Omental fat pad (tissue), 4 donors: ENCODE results near the gene HOXA13. TPM values are rescaled to one million over a fixed set of nuclear protein-coding genes. Genes with fewer than 3 reads are reported as not detected.

Source experiments
- ATAC-seq: fragments of 150-250 bp; one replicate; pipeline ENCODE4 v1.9.1; 2016; ENCODE audit warnings: mild to moderate bottlenecking, moderate library complexity; ENCODE audit not compliant: low FRiP score
- DNase-seq: peaks from one replicate; pipeline ENCODE4 v3.0.0-alpha.2; 2019; ENCODE audit warnings: low spot score
- total RNA-seq, 4 donors: library from RNA; depleted of rRNA; stranded (reverse); fragments of >200 nt; gene quantifications; one replicate each; pipeline ENCODE4 v1.1.0, GENCODE V29; 2016
- TF ChIP-seq, protein P1 (sequence below), 3 donors: fragments of 450-650 bp; IDR thresholded peaks; one replicate each; pipeline ENCODE4 v1.5.1; 2016 to 2017; ENCODE audit warnings: antibody characterized with exemption in 3 of 3, mild to moderate bottlenecking in 3 of 3, moderate library complexity in 2 of 3

The HOXA13 gene
- total RNA-seq, 4 donors from 2014 or later = not detected

DNA sequence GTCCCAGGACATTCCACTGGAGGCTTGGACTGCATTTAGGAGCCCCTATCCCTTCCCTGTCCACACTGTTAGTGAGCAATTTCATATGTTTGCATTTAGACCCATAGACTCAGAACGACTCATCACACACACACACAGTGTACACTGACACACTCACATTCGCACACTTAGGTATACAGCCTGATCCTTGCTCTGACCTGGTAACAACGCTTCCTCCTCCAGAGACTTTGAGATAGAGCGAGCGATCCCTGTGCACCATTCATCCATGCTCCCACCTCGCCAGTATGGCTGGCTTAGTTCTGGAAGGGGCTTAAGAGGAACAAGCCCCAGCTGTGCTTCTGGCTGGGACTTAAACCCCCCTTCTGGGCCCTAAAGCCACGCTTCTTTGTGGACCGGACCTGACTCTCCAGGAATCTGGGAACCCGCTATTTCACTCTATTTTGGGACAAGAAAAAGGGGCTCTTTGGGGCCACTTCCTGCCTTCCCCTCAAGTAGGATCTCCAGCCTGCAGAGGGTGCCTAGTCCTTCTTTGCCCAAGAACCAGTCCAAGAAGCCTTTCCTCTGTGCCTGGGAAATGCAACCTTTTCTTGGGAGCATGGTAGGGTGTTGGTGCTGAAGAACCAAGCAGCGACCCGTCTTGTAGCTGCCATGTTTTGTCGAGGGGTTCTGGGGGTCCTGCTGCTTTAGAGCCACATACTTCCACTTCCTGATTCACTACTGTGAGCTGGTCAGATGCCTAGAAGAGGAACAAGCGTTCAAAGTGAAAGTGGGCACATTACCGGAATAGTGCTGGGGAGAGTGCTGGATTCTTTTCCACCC is 1.1 kb upstream of the HOXA13 start:
- ATAC-seq (no peak), DNase-seq (no peak)
- TF ChIP-seq, protein P1, sequence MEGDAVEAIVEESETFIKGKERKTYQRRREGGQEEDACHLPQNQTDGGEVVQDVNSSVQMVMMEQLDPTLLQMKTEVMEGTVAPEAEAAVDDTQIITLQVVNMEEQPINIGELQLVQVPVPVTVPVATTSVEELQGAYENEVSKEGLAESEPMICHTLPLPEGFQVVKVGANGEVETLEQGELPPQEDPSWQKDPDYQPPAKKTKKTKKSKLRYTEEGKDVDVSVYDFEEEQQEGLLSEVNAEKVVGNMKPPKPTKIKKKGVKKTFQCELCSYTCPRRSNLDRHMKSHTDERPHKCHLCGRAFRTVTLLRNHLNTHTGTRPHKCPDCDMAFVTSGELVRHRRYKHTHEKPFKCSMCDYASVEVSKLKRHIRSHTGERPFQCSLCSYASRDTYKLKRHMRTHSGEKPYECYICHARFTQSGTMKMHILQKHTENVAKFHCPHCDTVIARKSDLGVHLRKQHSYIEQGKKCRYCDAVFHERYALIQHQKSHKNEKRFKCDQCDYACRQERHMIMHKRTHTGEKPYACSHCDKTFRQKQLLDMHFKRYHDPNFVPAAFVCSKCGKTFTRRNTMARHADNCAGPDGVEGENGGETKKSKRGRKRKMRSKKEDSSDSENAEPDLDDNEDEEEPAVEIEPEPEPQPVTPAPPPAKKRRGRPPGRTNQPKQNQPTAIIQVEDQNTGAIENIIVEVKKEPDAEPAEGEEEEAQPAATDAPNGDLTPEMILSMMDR (IDR thresholded peaks at IDR 0.05) = no peak

- DNase-seq = no peak
- ATAC-seq = no peak
- TF ChIP-seq, protein P1 (IDR thresholded peaks at IDR 0.05) = no peak
Measured at GRCh38 chr7:27198871-27199801, 755 bp downstream of the HOXA13 start.

- ATAC-seq = no peak
- TF ChIP-seq, protein P1 (IDR thresholded peaks at IDR 0.05) = no peak
- no peak for DNase-seq
Measured at GRCh38 chr7:27198138-27198841, 1.6 kb downstream of the HOXA13 start.

GRCh38 chr7:27197137-27198042 is 2.5 kb downstream of the HOXA13 start:
- DNase-seq (no peak), ATAC-seq (no peak)
- TF ChIP-seq, protein P1 (IDR thresholded peaks at IDR 0.05) = no peak

DNA sequence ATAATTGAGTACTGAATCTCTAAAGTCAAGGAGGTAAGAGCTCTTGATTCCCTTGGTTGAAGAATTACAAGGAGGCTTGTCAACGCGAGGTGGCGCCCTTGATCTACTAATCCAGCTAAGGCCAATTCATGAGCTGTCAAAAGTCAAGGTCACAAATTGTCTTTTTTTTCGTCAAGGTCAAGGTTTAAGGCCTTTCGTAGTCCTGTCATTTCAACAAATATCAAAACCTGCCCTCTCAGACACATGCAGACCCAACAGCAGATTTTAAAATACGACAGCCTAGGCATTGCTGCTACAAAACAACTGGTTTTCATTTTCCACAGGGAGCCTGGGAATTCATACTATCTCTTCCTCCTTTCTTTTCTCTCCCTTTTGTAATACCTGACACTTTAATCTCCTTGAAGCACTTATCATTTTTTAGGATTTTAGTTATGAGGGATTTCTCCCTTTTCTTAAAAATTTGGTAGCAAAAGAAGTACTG is 3.6 kb downstream of the HOXA13 start:
- DNase-seq = peak; percentile 98
- ATAC-seq = no peak
- TF ChIP-seq, protein P1 (IDR thresholded peaks at IDR 0.05) = peak in 1 of 3 donors; percentile 71
